Smooth muscle cell (in vitro differentiated cells): ENCODE measurements around the gene HOXD11. TPM values are rescaled to one million over a fixed set of nuclear protein-coding genes. Genes with fewer than 3 reads are reported as not detected.

Experiments used
- DNase-seq: peaks from one replicate; lab custom pipeline; 2025; ENCODE audit not compliant: unreplicated experiment; lab: John Stamatoyannopoulos, UW
- H2AFZ ChIP-seq: fragments of 200-600 bp; sonication (generic); 2 replicates; pipeline ENCODE4 v1.6.0; 2016; ENCODE audit warnings: antibody characterized with exemption, low read depth, mild to moderate bottlenecking
- H3F3A ChIP-seq: fragments of 200-600 bp; sonication (generic); 2 replicates; pipeline ENCODE4 v1.6.0; 2017; ENCODE audit warnings: antibody characterized with exemption, low read depth
- H3K27ac ChIP-seq: fragments of 200-600 bp; sonication (generic); 2 replicates; pipeline ENCODE4 v1.5.1; 2016; ENCODE audit warnings: low read depth, mild to moderate bottlenecking
- H3K27me3 ChIP-seq: fragments of 200-600 bp; sonication (generic); 2 replicates; pipeline ENCODE4 v1.6.1; 2016; ENCODE audit warnings: low read depth, mild to moderate bottlenecking
- H3K36me3 ChIP-seq: fragments of 200-600 bp; sonication (generic); 2 replicates; pipeline ENCODE4 v1.5.1; 2016; ENCODE audit warnings: low read depth
- H3K4me1 ChIP-seq: fragments of 200-600 bp; sonication (generic); 2 replicates; pipeline ENCODE4 v1.5.1; 2016; ENCODE audit warnings: low read depth
- H3K4me2 ChIP-seq: fragments of 200-600 bp; sonication (generic); 2 replicates; pipeline ENCODE4 v1.6.0; 2016; ENCODE audit warnings: mild to moderate bottlenecking
- H3K4me3 ChIP-seq: fragments of 200-600 bp; sonication (generic); 2 replicates; pipeline ENCODE4 v1.5.1; 2016; ENCODE audit warnings: mild to moderate bottlenecking
- H3K79me2 ChIP-seq: fragments of 200-600 bp; sonication (generic); 2 replicates; pipeline ENCODE4 v1.6.0; 2016; ENCODE audit warnings: low read depth, mild to moderate bottlenecking
- H3K9ac ChIP-seq: fragments of 200-600 bp; sonication (generic); 2 replicates; pipeline ENCODE4 v1.6.0; 2016; ENCODE audit warnings: low read depth
- H3K9me3 ChIP-seq: fragments of 200-600 bp; sonication (generic); replicated peaks from 2 replicates; pipeline ENCODE4 v1.5.1; 2016; ENCODE audit warnings: low read depth
- H4K20me1 ChIP-seq: fragments of 200-600 bp; sonication (generic); 2 replicates; pipeline ENCODE4 v1.6.0; 2016; ENCODE audit warnings: low read depth
- CTCF ChIP-seq: fragments of 200-600 bp; sonication (generic); IDR thresholded peaks from 2 replicates; pipeline ENCODE4 v1.5.1; 2017; ENCODE audit warnings: borderline replicate concordance, mild to moderate bottlenecking, antibody characterized with exemption; ENCODE audit not compliant: insufficient read depth, poor library complexity, severe bottlenecking
- WGBS: methylation state at CpG from one replicate; pipeline ENCODE4 v1.1.7; 2016; ENCODE audit warnings: low lambda C conversion rate; 5-methylcytosine and 5-hydroxymethylcytosine counted together
- polyA plus RNA-seq: library from polyadenylated mRNA; unstranded; fragments of >200 nt; fragmentation: Nextera tagmentation; extraction: Ambion mirVana; gene quantifications from 2 replicates; pipeline ENCODE4 v1.2.1, GENCODE V29; 2016
- total RNA-seq: library from RNA; depleted of rRNA; stranded (reverse); fragments of >200 nt; gene quantifications from 2 replicates; pipeline ENCODE4 v1.2.3, GENCODE V29; 2014

HOXD11 gene
- total and polyA plus RNA-seq, 2 experiments from 2014 or later: 4.4 to 7.9 TPM

- Histone ChIP-seq H2AFZ (no peak overlapping the region), H3F3A (no peaks in the 10 kb centered on the region), H4K20me1 (peaks cover 4% of the 10 kb centered on the region), H3K9ac (no peak overlapping the region), H3K4me2 (no peak overlapping the region), H3K27ac (no peak overlapping the region), H3K4me1 (peaks cover 11% of the 10 kb centered on the region), H3K9me3 (no peaks in the 10 kb centered on the region), H3K36me3 (no peaks in the 10 kb centered on the region), H3K27me3 (peaks cover 100% of the 10 kb centered on the region), H3K4me3 (no peak overlapping the region), H3K79me2 (no peaks in the 10 kb centered on the region)
- WGBS: 7% methylated on average over 6 of the region's 6 CpGs
- no peak for DNase-seq
- TF ChIP-seq CTCF: no peak
Observed at GRCh38 chr2:176155356-176156044, 48.4 kb downstream of the HOXD11 start.

GRCh38 chr2:176156301-176156806 lies 49.3 kb downstream of the HOXD11 start:
- no peak overlapping the region for H2AFZ ChIP-seq
- peaks cover 4% of the 10 kb centered on the region for H4K20me1 ChIP-seq
- no peak overlapping the region for H3K4me3 ChIP-seq
- 19% methylated on average over 7 of the region's 8 CpGs for WGBS
- no peak overlapping the region for H3K27ac ChIP-seq
- no peak for DNase-seq
- H3K9me3 ChIP-seq: no peaks in the 10 kb centered on the region
- TF ChIP-seq CTCF: no peak
- peaks cover 11% of the 10 kb centered on the region for H3K4me1 ChIP-seq
- peaks cover 100% of the 10 kb centered on the region for H3K27me3 ChIP-seq
- H3K36me3 ChIP-seq: no peaks in the 10 kb centered on the region
- H3F3A ChIP-seq: no peaks in the 10 kb centered on the region
- H3K4me2 ChIP-seq: no peak overlapping the region
- no peak overlapping the region for H3K9ac ChIP-seq
- H3K79me2 ChIP-seq: no peaks in the 10 kb centered on the region

- Histone ChIP-seq H4K20me1 (peaks cover 4% of the 10 kb centered on the region), H2AFZ (no peak within 1 kb of the TSS), H3K36me3 (no peaks in the 10 kb centered on the region), H3K9ac (no peak within 1 kb of the TSS), H3K79me2 (no peaks in the 10 kb centered on the region), H3K4me3 (peak within 1 kb of the TSS; percentile 21), H3K27ac (no peak within 1 kb of the TSS), H3K4me2 (peak within 1 kb of the TSS; percentile 75), H3K9me3 (no peaks in the 10 kb centered on the region), H3K27me3 (peaks cover 100% of the 10 kb centered on the region), H3K4me1 (peaks cover 11% of the 10 kb centered on the region), H3F3A (no peaks in the 10 kb centered on the region)
- DNase-seq: no peak
- 5% methylated on average over 37 of the region's 48 CpGs for WGBS
- TF ChIP-seq CTCF: no peak
Observed at GRCh38 chr2:176156807-176157498, 49.9 kb downstream of the HOXD11 start, which contains the start of gene HOXD3. Gene HOXD3, plus strand, starts transcription at chr2:176157307. Its CDS starts 11,808 bp downstream, at chr2:176169115.
